Brain pericyte (primary cell): ENCODE measurements around the gene SMAGP.

Experiments
- DNase-seq: peaks from one replicate; pipeline ENCODE4 v3.0.0-alpha.2; 2012; ENCODE audit warnings: low read depth, low spot score

Gene SMAGP

DNA sequence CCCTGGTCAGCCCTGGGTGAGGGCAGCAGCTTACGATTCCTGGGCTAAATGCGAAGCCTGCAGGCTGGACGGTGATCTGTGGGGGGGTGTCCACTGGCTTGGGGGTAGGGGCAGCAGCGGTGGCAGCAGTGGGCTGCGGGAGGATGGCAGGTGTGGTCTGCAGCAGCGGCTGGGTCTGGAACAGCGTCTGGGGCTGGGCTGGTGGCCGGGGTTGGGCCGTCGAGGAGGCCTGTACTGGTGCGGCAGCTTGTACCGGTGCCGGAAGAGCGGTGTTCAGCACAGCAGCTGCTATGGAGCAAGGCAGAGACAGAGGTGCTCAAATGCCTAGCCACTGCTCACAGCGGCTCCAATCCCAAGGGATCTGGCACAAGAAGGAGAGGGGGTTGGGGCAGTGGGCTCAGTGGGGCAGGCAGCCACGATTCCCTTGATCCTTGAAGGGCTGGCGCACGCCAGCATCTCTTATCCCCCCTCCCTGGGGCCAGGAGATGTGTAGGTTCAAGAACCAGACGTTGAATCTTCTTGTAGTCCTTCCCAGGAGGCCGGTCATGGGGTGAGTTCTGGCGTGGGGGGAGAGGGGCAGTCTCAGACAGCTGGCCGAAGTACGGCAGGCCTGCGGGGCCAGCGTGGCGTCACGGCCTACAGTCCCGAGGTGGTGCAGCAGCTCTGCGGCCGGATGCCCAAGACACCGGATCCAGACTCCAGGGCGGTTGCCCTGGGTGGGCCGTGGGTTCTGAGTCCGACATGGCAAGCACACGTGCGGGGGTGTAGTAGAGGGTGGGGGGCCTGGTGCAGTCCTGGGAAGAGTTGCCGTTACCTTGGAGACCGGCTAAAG lies 72.3 kb downstream of the SMAGP start:
- DNase-seq: no peak

DNA sequence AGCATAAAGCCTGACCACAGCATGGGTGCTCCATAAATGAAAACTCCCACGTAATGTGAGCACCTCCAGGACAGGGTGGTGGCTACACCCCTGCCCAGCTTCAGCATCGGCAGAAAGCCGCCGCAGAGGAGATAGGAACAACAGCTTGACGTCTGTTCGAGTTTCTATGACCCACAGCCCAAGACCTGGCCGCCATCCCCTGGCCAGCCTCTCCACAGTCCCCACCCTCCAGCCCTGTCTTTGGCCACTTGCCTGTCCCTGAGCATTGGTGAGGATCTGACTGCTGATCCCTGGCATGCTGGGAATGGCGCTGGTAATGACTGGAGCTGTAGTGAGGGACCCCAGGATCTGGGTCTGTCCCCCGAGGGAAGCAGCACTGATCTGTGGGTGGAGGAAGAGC lies 73.7 kb downstream of the SMAGP start:
- DNase-seq: no peak

DNA sequence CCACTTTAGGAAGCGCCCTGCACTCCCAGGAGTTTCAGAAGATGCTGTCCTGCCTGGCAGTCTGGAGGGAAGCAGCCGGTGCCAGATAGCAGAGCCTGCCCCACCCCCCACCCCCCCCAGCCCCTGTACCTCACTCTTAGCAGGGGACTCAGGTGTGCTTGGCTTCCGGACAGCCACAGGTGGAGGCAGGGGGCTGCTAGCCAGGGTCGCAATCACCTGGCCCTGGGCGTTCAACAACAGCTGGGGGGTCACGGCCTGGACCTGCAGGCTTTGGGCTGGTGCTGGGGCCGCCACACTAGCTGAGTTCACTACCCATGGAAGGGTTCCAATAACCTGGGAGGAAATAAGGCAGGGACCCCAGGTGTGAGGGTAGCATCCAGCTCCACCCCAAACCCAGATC lies 74.4 kb downstream of the SMAGP start:
- no peak for DNase-seq
